Suprapubic skin (tissue), 3 donors: Measurements from ENCODE around the gene DSCAML1.

Experiments used
- CTCF ChIP-seq, 2 donors: fragments of 200-600 bp in 1 of 2; fragments of 450-650 bp in 1 of 2; sonication (generic) in 1 of 2; IDR thresholded peaks; one replicate each; pipeline ENCODE4 v1.5.1; 2016 to 2019; ENCODE audit warnings: antibody characterized with exemption in 2 of 2, mild to moderate bottlenecking in 1 of 2, moderate library complexity in 1 of 2
- POLR2A ChIP-seq, 2 donors: fragments of 450-650 bp; IDR thresholded peaks; one replicate each; pipeline ENCODE4 v1.6.1; 2017; ENCODE audit warnings: antibody characterized with exemption in 2 of 2, mild to moderate bottlenecking in 2 of 2, moderate library complexity in 2 of 2

- TF ChIP-seq CTCF (IDR thresholded peaks at IDR 0.05) (no peak), POLR2A (IDR thresholded peaks at IDR 0.05) (no peak)
Observed at GRCh38 chr11:117437041-117437790, 359.8 kb downstream of the DSCAML1 start.
